Measurements from ENCODE around the gene KRT9.
"Not testable (repeated sequence)": the region's sequence is repeated elsewhere in the genome, so short reads cannot be mapped to it uniquely, and the experiment has no call there.

Gene KRT9

DNA sequence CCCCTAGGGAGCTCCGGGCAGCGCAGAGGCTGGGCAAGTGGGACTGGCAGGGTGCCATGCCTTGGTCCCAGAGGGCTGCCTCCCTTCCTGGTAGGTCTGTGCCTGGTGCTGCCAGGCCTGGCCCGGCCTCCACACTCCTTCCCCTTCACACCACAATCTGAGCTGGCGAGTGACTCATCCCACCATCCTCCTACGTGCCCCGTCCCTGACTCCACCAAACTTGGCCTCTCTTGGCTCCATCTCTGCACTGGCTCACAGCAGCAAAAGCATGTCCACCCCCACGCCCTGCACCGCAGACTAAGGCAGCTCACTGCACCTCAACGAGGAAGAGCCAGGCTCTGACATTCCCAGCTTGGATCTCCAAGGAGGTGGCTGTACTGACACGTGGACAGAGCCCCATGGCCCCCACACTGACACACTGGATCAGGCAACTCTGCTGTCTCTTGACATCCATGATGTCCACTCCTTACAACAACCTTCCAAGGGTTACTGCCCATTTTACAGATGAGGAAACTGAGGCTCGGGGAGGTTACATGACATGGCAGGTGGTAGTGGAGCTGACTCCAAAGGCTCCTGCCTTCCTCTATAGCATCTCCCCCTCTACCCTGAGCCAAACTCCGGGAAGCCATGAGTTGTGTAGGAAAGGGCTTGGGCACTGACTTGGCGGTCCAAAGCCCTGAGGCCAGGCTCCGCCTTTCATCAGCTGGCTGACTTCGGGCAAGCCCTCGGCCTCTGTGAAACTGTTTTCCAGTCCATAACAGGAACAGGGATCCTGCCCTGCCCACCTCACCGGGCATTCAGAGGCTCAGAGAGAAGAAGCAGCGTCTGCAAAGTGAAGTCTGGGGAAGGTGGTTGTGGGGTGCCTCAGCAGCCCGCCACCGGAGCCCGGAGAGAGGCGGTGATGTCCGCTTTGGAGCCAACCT, 23.7 kb downstream of the KRT9 start:
- DNase-seq (ENCODE audit: low read depth in 1 of 2, low spot score in 1 of 2) = peak; percentile 10 to 26

DNA sequence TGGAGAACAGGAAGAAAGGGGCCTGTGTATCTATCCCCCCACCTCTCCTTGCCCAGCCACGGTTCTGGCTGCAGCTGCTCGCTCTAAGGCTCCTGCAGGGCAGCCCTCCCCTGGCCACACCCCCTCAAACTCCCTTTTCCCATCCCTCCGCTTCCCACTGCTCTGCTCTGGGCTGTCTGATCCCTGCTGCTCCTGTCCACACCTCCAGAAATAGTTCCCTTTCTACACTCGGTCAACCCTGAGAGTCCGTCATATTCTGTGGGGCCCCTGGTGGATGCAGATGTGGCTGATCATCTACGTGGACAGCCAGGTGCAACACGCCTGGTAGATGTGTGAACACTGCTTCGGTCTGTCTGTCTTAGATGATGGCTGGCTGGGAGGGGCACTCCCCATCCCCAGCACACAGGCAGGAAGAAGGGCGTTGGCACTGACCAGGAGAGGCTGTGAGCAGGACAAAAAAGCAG, 24.4 kb downstream of the KRT9 start:
- DNase-seq (ENCODE audit: low read depth in 1 of 2, low spot score in 1 of 2) = no peak

DNA sequence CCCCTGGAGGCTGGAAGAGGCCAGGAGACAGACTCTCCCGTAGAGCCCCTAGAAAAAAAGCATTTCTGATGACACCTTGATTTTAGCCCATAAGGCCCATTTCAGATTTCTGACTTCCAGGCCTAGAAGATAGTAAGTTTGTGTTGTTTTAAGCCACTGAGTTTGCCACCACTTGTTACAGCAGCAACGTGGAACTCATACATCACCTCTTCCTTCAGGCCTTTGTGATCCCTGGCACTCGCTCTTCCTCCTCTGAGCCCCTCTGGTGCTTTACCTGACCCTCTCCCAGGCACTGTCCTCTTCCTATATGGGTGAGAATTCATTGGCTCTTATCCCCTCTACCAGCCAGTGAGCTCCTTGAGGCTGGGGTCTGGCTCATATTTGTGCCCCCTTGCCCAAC, 25.0 kb downstream of the KRT9 start:
- no peak for DNase-seq (ENCODE audit: low read depth in 1 of 2, low spot score in 1 of 2)

DNA sequence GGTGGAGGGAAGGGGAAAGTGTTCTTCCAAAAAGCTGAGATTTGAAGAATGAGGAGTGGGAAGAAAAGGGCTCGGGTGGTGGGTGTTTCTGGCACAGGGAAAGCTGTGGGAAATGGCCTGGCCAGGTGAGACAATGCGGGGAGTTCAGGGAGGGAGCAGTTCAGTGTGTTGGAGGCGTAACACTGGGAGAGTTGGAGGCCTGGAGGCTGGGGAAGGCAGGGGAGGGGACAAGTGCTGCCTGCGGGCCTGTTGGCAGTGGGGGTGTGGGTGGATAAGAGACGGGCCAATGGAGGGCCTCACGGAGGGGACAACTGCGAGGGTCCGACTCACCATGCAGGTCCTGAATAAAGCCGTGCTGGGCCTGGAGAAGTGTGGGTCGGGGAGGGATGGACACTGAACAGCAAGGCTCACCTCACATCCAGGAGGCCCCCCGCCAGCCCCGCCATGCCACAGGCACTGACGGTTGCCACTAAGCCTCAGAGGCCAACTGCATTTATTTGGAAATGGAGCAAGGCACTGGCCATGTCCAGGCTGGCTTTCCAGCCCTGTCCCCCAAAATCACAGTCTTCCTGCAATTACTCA, 25.9 kb downstream of the KRT9 start:
- no peak for DNase-seq (ENCODE audit: low read depth in 1 of 2, low spot score in 1 of 2)

DNA sequence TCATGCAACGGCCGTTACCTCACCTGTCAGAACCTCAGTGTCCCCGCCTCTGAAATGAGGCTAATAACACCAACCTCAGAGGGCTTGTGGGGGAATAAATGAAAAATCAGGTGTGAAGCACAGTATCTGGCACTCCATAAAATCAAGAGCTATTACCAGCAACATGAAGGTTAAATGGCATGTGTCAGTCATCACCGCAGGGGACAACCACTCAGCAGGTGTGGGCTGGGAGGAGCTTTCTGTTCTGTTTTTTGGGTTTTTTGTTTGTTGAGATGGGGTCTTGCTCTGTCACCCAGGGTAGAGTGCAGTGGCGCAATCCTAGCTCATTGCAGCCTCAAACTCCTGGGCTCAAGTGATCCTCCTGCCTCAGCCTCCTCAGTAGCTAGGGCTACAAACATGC, 26.9 kb downstream of the KRT9 start:
- DNase-seq (ENCODE audit: low read depth in 1 of 2, low spot score in 1 of 2) = no peak

DNA sequence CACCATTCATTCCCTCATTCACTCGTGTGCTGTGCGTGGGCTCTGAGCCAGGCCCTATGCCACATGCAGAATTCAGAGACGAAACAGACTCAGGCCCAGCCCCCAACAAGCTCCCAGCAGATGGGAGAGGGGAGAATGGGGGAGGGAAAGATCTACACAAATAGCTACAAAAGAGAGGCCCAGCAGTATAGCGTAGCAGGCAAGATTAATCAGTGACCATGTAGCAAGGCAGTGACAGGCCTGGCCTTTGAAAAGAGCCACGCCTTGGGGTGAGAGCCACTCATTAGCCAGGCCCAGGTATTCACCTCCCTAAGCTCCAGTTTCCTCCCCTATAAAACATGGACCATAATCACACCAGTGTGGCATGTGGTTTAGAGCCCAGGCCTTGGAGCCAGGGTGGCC, 27.4 kb downstream of the KRT9 start:
- DNase-seq (ENCODE audit: low read depth in 1 of 2, low spot score in 1 of 2) = no peak

DNA sequence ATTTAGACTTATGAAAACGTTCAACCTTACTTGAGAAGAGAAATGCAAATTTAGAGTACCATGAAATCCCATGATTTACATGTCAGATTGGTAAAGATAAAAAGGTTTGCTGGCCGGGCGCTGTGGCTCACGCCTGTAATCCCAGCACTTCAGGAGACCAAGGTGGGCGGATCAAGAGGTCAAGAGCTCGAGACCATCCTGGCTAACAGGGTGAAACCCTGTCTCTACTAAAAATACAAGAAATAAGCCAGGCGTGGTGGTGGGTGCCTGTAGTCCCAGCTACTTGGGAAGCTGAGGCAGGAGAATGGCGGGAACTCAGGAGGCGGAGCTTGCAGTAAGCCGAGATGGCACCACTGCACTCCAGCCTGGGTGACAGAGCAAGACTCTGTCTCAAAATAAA, 29.1 kb downstream of the KRT9 start:
- not testable (repeated sequence) for DNase-seq (ENCODE audit: low read depth in 1 of 2, low spot score in 1 of 2)

DNA sequence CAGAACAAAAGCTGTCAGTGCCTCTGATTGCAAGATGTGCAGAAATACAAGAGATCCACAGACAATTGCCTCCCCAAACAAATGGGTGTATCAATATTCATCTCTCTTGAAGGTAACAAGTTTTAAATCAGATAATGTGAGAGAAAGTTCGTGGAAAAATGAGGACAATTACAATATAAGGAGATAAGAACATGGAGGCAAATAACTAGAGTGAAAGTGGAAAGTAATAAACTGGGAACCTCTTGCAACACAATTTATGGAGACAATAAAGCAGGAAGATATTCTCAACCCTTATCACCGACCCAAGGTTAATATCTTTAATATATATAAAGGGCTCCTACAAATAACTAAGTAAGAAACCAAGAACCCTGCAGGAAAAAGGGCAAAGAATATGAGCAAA, 29.5 kb downstream of the KRT9 start:
- DNase-seq (ENCODE audit: low read depth in 1 of 2, low spot score in 1 of 2) = no peak

DNA sequence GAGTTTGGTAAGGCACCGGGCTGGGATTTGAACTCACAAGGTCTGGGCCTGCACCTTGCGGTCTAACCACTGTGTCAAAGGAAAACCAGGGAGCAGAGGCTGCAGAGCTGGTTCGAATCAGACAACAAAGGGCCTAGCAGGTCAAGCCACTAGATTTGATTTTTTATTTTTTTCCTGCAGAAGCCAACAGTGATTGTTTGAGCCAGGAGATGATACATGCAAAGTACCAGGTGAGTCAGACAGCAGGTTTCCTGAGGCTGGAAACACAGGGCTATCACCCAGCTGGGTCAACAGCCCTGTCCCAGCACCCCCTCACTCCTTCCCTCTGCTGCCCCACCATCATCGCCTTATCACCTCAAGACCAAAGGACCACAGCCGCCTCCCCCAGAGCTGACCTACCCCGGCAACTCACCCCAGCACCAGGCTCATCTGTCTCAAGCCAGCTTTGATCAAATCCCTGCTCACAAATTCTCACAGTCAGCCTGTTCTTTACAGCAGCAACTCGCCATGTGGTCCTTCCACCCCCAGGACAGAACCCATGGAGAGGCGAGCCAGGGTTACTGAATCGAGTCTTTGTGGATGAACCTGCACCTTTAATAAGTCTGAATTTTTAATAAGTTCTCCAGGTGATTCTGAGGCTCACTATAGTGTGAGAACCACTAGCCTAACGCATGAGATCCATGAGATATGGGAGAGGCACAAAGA, 30.8 kb downstream of the KRT9 start:
- no peak for DNase-seq (ENCODE audit: low read depth in 1 of 2, low spot score in 1 of 2)

DNA sequence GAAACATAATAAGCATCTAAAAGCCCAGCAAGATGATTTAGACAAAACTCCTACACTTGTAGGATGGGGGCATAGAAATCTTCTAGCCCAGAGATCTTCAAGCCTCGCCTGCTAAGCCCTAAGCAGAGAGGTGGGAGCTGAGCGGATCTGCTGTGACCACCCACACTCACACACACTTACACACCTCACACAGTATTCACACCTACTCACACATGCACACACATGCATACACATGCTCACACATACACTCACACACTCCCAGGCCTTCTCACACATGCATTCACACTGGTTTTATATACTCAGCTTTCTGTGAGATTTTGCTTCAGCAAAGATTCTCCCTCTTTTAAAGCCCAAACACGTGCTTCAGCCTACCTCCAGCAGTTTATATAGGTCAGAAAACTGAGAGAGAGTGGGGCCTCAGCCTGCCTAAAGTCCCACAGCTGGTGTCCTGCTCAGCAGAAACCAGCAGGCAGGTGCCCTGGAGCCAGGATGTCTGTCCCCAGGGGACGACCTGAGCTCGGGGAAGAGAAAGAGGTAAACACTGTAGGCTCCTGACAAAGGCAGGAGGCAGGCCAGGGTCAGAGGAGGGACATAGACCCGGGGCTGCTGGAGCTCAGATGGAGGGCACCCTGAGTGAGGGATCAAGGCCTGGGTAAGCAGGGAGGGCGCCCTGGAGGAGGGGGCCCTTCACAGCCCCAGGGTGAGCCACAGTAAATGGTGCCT, 31.7 kb downstream of the KRT9 start:
- DNase-seq (ENCODE audit: low read depth in 1 of 2, low spot score in 1 of 2) = no peak

DNA sequence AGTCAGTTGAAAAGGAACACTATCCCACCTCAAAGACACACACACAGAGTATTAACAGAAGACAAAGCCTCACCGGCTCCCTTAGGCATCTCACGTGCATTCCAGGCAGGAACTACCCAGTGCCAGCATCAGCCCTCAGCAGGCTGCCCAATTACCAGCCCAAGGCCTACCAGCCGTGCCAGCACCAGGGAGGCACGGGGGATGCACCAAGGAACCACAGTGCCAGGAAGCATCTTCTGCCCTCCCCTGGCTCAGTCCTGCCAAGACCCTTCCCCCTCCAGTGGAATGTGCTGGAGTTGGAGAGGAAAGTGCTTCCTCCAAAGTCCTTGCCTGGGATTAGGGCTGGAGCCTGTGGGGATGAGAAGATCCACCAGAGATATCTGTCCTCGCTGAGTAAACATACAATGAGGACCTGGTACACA, 32.8 kb downstream of the KRT9 start:
- no peak for DNase-seq (ENCODE audit: low read depth in 1 of 2, low spot score in 1 of 2)

DNA sequence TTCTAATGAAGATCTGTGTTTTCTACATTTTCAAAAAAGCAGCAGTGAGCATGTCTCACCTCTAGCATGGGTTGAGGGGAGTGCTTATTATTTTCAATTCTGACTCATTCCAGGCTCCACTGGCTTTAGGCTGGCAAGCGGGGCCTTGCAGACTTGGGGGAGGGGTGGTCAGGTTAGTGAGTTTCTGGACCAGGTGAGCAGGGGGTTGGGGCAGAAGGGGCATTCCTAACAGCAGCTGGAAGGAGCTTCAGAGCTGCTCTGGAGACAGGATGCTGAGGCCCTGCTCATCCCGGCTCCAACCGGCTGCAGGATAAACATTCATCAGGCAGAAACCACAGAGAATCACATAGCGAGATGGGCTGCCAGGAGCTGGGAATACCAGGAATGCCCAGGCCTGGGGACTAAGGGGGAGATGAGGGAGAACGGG, 33.3 kb downstream of the KRT9 start:
- DNase-seq (ENCODE audit: low read depth in 1 of 2, low spot score in 1 of 2) = no peak

DNA sequence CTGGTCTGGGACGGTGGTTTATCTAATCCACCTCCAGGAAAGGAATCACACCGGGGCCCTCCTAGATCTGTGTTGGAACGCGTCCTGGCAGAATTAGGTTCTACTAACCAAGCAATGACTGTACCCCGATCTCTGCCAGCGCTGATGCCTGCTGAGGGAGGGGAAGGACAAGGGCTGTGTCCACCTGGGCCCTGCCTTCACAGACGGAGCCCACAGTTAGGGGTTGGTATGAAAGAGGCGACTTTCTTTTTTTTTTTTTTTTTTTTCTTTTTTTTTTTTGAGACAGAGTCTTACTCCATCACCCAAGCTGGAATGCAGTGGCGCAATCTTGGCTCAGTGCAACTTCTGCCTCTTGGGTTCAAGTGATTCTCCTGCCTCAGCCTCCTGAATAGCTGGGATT, 33.9 kb downstream of the KRT9 start:
- no peak for DNase-seq (ENCODE audit: low read depth in 1 of 2, low spot score in 1 of 2)

DNA sequence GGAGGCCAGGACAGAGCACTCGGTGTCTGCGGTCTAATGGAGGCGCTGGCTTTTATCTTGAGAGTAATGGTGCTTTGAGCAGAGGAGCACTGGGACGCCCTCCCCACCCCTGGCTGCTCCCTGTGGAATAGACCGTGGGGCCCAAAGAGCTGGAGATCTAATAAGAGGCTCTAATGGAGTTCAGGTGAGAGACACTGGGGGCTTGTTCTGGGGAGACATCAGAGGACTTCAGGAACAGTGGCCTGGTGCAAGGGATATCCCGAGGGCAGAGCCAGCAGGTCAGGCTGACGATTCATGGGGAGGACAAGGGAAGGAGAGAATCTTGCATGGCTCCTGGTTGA, 34.3 kb downstream of the KRT9 start:
- DNase-seq (ENCODE audit: low read depth in 1 of 2, low spot score in 1 of 2) = no peak

DNA sequence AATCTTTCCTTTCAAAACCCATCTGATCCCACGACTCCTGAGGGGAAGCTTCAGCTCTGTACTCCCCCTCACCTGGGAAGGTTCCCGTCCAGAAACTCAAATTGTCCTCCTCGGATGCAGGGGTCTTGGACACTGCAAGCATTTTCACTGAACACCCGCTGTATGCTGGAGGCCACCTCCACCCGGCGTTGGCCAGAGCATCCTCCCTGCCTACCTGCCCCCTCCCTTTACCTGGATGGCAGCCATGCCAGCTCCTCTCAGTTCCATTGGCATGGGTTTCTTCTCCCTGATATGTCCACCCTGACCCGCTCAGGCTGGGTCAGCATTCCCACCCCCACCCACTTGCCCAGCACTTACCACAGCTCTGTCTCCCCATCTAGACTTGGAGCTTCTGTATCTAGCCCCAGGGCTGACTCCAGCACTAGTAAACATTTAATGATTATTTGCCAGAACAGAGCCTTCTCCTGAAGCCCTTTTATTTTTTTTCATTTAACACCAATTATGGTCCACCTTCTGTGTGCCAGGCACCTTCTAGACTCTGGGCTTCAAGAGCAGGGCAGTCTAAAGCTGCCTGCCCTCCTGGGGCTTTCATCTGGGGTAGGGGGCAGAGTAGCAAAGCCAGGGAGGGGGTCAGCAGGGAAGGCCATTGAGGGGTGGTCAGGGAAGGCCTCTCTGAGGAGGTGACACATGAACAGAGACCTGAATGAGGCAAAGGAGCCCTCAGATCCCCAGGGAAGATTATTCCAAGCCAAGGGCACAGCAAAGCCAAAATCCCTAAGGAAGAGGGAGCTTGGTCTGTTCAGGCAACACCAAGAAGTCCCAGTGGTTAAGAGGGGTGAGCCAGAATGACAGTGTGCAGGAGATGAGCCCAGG, 34.9 kb downstream of the KRT9 start:
- DNase-seq (ENCODE audit: low read depth in 1 of 2, low spot score in 1 of 2) = no peak

DNA sequence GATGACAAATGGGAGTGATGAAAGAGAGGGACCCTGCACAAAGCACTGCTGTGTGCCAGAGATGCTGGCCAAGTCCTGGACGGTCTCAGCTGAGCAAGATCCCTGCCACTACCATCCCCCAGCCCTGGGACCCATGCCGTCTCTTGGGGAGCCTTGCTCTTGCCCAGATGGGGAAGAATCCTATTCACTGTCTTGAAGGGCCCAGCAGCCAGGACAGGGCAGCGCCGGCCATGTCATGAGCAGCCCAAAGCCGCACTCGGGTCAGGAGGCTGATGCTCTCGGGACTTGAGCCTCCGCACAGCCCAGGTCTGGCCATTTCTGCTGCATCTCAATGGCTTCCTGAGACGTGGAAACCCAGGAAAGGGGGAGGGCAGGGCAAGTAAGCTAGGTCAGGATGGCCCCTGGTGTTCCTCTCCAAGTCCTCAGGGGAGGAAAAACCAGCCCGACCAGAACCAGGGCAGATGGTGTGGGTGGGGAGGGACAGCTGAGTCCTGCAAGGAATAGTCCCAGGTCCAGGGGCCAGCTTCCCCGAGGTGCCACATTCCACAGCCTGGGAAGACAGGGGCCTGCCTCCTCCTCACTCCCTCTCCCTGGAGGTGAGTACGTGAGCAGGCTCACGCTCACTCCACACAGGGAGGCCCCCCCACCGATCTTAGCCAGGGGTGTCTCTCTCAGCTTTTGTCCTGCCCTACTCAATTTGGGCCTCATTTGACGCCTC, 35.9 kb downstream of the KRT9 start:
- no peak for DNase-seq (ENCODE audit: low read depth in 1 of 2, low spot score in 1 of 2)

DNA sequence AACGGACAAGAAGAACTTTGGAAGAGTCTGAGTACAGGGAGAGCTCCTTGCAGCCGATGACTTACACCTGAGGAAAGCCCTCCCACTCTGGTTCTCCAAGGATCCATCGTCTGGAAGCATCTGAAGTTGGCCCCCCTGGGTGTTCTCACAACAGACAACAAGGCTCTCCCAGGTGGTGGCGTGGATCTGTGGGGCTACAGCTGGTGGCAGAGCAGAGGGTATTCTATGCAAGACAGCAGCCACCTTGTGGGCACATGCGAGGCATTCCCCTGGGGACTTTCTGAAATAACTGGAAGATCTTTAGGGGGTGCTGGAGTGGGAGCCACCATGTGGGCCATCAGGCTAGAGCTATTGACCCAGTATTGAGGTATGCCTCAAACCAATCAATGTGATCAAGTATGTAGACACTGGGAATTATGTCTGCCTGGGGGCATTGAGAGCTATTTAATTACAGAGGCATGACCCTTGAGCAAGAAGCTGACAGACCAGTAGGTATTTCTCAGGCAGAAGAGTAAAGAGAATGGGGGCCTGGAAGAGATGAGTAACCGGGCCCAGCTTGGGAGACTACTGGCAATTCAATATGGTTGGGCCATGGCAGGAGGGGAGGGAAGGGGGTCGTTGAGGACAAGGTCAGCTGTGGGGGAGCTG, 36.8 kb downstream of the KRT9 start:
- DNase-seq (ENCODE audit: low read depth in 1 of 2, low spot score in 1 of 2) = no peak

DNA sequence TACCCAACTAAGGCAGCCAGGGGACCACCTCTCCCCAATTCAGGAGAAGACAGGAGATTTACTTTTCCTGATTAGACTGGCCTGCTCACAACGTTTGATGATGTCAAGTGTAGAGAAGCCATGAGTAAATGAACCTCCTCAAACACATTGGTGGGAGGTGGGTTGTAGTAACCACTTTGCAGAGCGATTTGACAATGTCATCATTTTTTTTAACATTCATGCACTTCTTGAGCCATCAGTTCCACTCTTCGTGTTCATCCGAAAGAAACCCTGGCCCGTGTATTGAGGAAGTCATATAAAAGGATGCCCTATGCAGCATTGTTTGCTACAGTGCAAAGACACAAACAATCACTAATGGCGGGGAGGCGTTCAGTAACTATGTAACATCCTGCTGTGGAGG, 38.2 kb downstream of the KRT9 start:
- DNase-seq (ENCODE audit: low read depth in 1 of 2, low spot score in 1 of 2) = no peak

DNA sequence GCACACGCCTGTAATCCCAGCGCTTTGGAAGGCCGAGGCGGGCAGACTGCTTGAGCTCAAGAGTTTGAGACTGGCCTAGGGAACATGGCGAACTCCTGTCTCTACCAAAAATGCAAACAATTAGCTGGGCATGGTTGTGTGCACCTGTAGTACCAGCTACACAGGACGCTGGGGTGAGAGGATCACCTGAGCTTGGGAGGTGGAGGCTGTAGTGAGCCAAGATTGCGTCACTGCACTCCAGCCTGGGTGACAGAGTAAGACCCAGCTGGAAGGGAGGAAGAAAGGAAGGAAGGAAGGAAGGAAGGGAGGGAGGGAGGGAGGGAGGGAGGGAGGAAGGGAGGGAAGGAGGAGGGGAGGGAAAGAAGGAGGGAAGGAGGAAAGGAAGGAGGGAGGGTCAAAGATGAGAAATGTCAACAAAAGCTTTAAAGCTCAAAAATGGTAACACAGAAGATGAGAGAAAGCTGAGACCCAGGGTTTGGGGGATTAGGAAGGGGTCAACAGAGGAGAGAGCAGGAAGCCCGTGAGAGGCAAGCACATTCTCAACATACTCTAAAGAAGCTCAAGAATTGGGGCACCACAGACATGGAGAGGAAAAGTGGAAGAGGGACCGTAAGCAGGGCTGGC, 38.8 kb downstream of the KRT9 start:
- no peak for DNase-seq (ENCODE audit: low read depth in 1 of 2, low spot score in 1 of 2)
